GM08714 (cell line): Measurements from ENCODE around the gene CCDC87.

ENCODE experiments used
- H3K4me3 ChIP-seq: fragments of 200-500 bp; sonication (Bioruptor generic); 2 replicates; pipeline ENCODE4 v1.5.1; 2014; ENCODE audit warnings: mild to moderate bottlenecking, low read length, inconsistent platforms
- ZNF274 ChIP-seq: IDR thresholded peaks from 2 replicates; pipeline ENCODE4 v1.6.1; 2012; ENCODE audit warnings: mild to moderate bottlenecking, low read depth, low read length

The CCDC87 gene

DNA sequence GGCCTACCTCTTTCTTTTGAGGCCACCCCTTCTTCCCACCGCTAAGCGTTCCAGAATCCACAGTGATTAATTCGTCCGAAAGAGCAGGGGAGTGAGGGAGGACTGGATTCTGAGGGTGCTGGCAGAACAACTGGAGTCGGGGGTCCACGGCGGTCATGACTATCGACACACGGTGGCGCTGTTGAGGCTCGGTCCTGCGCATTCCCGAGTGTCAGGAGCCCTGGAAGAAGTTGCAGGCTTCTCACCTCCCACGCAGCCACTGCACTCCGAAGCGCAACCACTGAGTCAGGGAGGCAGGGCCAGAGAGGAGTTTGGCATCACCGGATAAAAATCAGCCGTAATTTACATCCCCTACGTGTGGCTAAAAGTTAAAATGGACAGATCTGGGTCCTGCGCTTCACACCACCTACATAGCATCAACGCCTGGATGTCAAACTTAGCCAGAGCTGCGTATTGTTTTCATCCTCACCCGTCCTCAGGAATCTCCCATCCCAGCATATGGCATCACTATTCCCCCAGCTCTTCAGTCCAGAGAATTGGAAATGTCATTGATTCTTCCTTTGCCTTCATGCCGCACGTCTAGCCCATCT is 13.8 kb downstream of the CCDC87 start:
- H3K4me3 ChIP-seq, result no peak overlapping the region
- TF ChIP-seq ZNF274, result no peak

DNA sequence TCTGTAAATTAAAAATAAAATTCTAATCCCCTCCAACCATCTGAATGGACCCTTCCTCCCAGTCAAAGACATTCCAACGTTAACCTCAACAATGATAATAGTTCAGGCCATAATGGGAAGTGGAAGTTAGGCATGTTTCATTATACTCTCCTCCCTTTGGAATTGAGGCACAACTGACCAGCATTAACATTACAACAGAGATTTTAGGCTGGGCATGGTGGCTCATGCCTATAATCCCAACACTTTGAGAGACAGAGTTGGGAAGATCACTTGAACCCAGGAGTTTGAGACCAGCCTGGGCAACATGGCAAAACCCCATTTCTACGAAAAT is 22.0 kb downstream of the CCDC87 start:
- H3K4me3 ChIP-seq, result no peak overlapping the region
- no peak for TF ChIP-seq ZNF274

DNA sequence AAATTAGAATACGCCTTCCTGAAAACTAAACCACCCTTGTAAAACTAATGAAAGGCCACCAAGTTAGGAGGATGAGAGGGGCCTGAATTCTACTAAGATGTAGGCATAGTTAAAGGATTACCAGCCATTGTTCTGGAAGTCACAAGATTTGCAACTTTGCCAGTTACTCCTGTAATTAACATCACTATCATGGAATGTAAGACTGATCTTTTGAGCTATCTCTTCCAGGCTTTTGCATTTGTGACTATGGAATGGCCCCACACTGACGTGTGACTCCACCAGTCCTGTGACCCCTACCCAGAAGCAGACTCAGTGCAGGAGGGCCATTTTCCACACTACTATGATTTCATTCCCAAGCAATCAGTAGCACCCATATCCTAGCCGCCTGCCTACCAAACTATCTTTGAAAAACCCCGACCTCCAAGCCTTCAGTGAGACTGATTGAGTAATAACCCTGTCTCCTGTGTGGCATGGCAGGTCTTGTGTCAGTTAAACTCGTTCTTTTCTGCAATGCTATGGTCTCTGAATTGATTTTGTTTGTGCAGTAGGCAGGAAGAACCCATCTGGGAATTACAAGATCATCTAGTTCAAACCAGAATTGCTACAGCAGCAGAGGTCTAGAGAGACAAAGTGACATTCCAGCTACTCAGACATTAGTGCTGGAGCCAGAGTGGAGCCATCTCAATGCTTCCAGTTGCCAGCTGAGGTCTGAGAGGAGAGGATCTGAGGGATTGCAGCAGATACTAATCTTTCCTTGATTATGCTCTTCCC is 22.6 kb downstream of the CCDC87 start:
- no peak overlapping the region for H3K4me3 ChIP-seq
- no peak for TF ChIP-seq ZNF274

DNA sequence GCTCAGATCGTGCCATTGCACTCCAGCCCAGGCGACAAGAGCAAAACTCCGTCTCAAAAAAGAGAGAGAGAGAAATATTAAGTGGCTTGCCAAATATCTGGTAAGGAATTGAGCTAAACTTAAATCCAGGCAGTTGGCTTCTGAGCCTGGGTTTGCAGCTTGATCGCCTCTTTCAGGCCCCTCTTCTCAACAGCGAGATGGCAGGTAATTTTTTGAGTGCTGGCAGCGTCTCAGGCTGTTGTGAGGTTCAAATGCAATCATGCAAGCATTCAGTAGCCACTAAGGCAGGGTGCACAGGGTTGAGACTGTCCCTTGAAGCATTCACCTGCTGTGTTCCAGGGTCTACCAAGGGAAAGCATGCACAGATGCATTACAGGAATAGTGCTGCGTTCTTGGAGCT is 23.8 kb downstream of the CCDC87 start:
- no peak for TF ChIP-seq ZNF274

DNA sequence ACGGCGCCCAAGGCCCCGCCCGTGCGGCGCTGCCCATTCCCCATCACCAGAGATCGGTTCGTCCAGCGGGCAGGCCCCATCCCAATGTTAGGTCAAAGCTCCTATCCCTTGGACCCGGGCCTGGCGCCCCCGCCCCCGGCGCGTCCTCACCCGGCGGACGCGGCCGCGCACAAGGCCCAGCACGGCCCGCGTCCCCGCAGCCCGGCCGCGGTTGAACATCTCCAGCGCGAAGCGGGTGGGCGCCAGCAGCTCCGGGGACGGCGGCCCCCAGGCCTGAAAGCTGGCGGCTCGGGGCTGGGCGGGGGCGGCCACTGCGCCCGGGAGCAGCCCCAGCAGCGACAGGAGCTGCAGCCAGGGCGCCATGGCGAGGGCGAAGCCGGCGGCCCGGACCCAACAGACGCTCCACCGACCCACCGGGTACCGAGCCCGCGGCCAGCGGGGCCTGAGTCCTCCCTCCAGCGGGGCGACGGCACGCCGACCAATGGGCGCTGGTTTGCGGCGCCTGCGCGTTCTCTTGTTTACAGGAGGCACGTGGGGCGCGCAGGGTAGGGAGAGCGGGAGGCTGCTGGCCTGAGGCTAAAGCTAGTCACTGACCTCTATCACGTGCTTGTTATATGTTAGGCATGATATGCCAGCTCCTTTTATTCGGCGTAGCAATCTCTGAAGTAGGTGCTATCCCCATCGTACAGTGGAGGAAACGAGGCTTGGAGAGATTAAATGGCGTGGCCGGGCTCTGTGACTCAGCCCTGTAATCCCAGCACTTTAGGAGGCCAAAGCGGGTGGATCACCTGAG is 24.5 kb downstream of the CCDC87 start, which contains the start of gene CTSF:
TSS of gene CTSF (minus strand) at position 483 of the 793 bp plus-strand sequence. CDS start at position 363, 120 bp downstream.
- peak within 1 kb of the TSS; percentile 41; the same call in 1 of the 2 replicates for H3K4me3 ChIP-seq
- no peak for TF ChIP-seq ZNF274

More for the DNA sequence above, 23.8 kb downstream of the CCDC87 start:
- H3K4me3 ChIP-seq, result no peak overlapping the region

DNA sequence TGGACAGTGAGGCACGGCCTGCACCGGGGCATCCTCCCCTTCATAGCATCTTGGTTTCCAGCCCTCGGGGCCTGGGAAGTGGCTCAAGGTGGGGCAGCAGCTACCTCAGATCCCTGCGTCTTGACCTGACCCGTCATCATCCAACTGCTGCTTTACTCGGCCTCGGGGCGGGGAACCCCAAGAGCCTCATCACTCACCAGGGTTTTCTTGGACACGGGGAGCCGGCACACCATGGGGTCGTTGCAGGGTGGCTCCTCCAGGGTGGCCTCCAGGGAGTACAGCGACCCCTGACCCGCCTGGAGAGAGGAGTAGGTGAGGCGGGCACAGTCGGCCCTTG is 25.1 kb downstream of the CCDC87 start:
- no peak for TF ChIP-seq ZNF274

DNA sequence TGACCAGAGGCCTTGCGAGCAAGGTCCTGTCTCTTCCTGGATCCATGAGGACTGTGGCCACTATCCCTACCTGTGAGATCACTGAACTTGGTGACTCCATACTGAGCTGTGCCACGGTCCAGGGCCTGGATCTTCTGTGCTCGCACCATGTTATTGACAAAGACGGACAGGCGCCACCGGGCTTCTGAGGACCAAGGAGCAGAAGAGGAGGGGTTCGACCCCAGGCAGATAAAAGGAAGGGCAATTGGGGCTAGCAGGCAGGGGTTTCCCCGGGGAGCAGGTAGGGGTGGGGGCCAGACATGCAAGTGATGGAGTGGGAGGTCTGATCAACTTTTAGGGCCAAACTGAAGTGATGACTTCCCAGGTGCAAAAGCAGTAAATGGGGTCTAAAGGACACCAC is 26.6 kb downstream of the CCDC87 start:
- no peak overlapping the region for H3K4me3 ChIP-seq
- no peak for TF ChIP-seq ZNF274

More for the DNA sequence above, 25.1 kb downstream of the CCDC87 start:
- H3K4me3 ChIP-seq, result no peak overlapping the region; the same call in 1 of the 2 replicates

DNA sequence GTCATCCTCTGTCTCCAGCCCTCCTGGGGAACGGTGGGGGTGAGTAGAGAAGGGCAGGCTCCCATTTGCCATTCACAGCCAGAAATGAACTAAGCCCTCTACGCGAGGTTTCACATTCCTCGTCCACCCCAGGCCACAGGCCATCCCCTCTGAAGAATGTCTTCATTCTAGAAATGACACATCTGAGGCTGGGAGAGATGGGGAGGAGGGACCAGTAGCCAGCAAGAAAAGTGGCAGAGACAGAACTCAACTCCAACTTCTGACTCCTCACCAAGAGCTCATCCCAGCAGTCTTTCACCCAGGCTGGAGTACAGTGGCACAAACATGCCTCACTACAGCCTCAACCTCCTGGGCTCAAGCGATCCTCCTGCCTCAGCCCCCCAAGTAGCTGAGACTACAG is 27.9 kb downstream of the CCDC87 start:
- no peak overlapping the region for H3K4me3 ChIP-seq

DNA sequence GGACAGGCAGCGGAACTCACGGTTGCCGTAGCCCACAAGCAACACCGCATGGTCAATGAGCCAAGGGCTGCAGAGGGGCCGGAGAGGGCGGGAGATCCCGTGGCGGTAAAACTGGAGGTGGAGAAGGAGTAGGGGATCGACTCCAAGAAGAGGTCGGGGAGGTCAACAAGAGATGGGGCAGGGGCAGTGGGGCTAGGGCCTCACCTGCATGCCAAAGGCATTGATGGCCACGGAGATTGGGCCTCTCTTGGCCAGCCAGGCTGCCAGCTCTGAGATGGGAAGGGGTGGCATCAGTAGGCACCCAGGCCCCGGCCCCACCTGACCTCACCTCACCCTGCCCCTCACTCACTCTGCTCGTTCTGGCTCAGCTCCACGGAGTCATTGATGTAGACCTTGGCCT is 28.3 kb downstream of the CCDC87 start:
- no peak overlapping the region for H3K4me3 ChIP-seq
- TF ChIP-seq ZNF274, result no peak

More for the DNA sequence above, 27.9 kb downstream of the CCDC87 start:
- no peak for TF ChIP-seq ZNF274

DNA sequence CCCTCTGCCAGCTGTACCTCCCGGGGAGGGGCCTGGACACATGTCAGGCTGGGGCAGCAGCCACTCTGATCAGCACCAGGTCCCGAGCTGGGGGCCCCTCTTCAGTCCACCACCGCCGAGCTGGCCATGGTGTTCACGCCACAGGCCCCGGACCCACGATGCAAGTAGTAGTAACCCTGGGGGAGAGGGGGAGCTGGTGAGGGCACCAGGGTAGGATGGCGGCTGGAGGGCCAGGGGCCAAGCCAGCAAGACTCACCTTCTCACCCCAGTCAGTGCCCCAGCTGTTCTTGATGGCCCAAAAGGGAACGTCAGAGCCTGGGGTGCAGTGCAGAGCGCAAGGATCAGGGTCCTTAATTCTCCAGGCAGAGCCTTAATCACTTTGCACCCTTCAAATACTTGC is 29.0 kb downstream of the CCDC87 start:
- TF ChIP-seq ZNF274, result no peak
- no peak overlapping the region for H3K4me3 ChIP-seq

DNA sequence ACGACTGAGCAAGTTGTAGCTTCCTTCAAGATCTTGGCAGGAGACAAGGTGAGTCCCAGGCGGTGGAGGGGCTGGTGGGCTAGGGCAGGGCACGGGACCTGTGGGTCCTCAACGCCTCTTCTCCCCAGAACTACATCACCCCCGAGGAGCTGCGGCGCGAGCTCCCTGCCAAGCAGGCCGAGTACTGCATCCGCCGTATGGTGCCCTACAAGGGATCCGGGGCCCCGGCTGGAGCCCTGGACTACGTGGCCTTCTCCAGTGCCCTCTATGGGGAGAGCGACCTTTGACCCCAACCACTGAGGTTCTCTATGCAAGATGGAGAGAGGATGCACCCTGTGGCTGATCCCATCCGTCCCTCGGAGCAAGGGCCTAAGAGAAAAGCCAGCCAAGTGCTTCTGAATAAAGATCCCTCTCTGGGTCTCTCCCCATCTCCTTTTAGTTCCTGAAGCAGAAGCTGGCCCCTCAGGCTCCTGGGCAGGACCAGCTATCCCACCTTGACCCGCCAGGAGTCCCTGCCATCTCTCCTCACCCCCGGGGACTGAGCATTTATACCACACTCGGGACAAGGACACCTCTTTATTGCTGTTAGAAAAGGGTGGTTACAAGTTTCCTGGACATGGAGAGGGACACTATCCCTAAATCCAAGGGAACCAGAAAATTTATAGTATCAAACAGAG is 29.8 kb downstream of the CCDC87 start:
- no peak for TF ChIP-seq ZNF274
- no peak overlapping the region for H3K4me3 ChIP-seq

DNA sequence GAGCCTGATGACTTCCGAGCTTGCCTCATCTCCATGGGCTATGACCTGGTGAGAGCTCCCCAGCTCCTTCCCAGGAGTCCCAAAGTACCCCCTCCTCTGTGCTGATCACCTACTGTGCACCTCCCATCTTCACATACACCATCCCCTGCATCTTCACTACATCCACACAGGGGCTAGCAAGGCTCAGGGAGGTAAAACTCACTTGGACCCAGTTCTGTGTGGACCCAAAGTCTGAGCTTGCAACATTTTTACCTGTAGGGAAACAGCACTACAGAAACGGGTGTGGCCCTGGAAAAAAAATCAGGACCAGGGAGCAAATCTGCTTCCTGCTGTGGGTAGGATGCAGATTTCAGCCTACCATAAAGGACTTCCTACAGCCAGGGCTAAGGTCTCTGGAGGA is 30.6 kb downstream of the CCDC87 start:
- TF ChIP-seq ZNF274, result no peak
- no peak overlapping the region for H3K4me3 ChIP-seq

DNA sequence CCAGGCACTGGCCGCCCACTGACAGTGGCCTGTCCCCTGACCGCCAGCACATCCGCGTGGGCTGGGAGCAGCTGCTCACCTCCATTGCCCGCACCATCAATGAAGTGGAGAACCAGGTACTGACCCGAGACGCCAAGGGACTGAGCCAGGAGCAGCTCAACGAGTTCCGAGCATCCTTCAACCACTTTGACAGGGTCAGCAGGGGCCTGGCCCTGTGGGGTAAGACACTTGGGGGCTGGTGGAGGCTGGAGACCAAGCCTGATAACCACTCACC is 31.0 kb downstream of the CCDC87 start:
- H3K4me3 ChIP-seq, result no peak overlapping the region
- TF ChIP-seq ZNF274, result no peak

DNA sequence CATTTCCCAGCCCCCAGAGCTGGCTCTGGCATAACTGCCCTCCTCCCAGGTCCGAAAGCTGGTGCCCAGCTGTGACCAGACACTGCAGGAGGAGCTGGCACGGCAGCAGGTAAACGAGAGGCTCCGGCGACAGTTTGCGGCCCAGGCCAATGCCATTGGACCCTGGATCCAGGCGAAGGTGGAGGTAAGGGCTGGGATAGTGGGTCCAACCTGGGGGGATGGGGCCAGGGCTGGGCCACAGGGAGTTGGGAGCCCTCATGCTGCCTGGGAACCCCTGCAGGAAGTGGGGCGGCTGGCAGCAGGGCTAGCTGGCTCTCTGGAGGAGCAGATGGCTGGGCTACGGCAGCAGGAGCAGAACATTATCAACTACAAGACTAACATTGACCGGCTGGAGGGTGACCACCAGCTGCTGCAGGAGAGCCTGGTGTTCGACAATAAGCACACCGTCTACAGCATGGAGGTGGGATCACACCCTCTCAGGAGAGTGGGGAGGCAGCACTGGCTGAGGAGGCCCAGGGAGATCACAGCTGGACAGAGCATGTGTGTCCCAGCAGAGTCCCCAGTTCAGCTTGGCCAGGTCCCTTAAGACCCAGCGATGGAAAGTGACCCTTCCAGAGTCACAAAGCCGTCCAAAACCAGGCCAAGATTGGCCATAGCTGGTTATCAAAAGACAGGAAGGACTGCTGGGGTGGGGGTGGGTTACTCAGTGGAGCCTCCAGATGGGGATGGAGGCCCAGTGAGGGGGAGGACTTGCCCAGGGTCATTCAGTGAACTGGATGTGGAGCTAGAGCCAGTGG is 31.5 kb downstream of the CCDC87 start:
- TF ChIP-seq ZNF274, result no peak
- no peak overlapping the region for H3K4me3 ChIP-seq
